SK-N-SH treated with all-trans-retinoic acid at 6 μM for 48 hours (cell line): ENCODE data around the gene PEX16.
A peak's percentile ranks its signal among the peaks of the same experiment; 100 is the strongest.
"Not testable (repeated sequence)": the region's sequence is repeated elsewhere in the genome, so short reads cannot be mapped to it uniquely, and the experiment has no call there.

ENCODE experiments used
- ATAC-seq: fragments of 200-7000 bp; cut with Tn5 transposase; 3 replicates; pipeline ENCODE4 v1.9.1; 2020; ENCODE audit warnings: mild to moderate bottlenecking, moderate library complexity
- ARNTL ChIP-seq: fragments of 450-650 bp; formaldehyde crosslinking; IDR thresholded peaks from 2 replicates; pipeline ENCODE4 v1.5.0; 2020; ENCODE audit warnings: low read depth, mild to moderate bottlenecking, moderate library complexity, borderline replicate concordance
- BACH2 ChIP-seq: fragments of 250-450 bp; sonication (Bioruptor Pico); IDR thresholded peaks from 2 replicates; pipeline ENCODE4 v1.9.0; 2021; ENCODE audit warnings: mild to moderate bottlenecking, borderline replicate concordance
- CSDC2 ChIP-seq: fragments of 250-450 bp; sonication (Bioruptor Pico); IDR thresholded peaks from 2 replicates; pipeline ENCODE4 v1.5.0; 2020; ENCODE audit warnings: mild to moderate bottlenecking, moderate library complexity
- ESRRG ChIP-seq: fragments of 250-450 bp; sonication (Bioruptor Pico); IDR thresholded peaks from 2 replicates; pipeline ENCODE4 v1.6.1; 2021; ENCODE audit warnings: mild to moderate bottlenecking
- GLIS3 ChIP-seq: fragments of 250-450 bp; sonication (Bioruptor Pico); IDR thresholded peaks from 2 replicates; pipeline ENCODE4 v1.5.0; 2020; ENCODE audit warnings: mild to moderate bottlenecking, moderate library complexity
- ISL1 ChIP-seq: fragments of 250-450 bp; sonication (Bioruptor Pico); IDR thresholded peaks from 2 replicates; pipeline ENCODE4 v2.1.2; 2022; ENCODE audit warnings: mild to moderate bottlenecking, moderate library complexity
- OSR1 ChIP-seq: fragments of 250-450 bp; sonication (Bioruptor Pico); IDR thresholded peaks from 2 replicates; pipeline ENCODE4 v1.8.0; 2022; ENCODE audit warnings: moderate library complexity, mild to moderate bottlenecking, inconsistent platforms
- PPARA ChIP-seq: fragments of 250-450 bp; sonication (Bioruptor Pico); IDR thresholded peaks from 2 replicates; pipeline ENCODE4 v1.5.0; 2020; ENCODE audit warnings: mild to moderate bottlenecking, borderline replicate concordance
- RARB ChIP-seq: fragments of 250-450 bp; sonication (Bioruptor Pico); IDR thresholded peaks from 2 replicates; pipeline ENCODE4 v1.8.0; 2021; ENCODE audit warnings: mild to moderate bottlenecking, moderate library complexity
- SNAI2 ChIP-seq: fragments of 250-450 bp; sonication (Bioruptor Pico); IDR thresholded peaks from 2 replicates; pipeline ENCODE4 v1.5.0; 2020; ENCODE audit warnings: mild to moderate bottlenecking, moderate library complexity
- TCF4 ChIP-seq: fragments of 250-450 bp; sonication (Bioruptor Pico); IDR thresholded peaks from 2 replicates; pipeline ENCODE4 v1.8.0; 2021; ENCODE audit warnings: mild to moderate bottlenecking, moderate library complexity, borderline replicate concordance
- ZC3H10 ChIP-seq: fragments of 250-450 bp; sonication (Bioruptor Pico); IDR thresholded peaks from 2 replicates; pipeline ENCODE4 v1.5.1; 2021; ENCODE audit warnings: mild to moderate bottlenecking, moderate library complexity
- ZFP3 ChIP-seq: fragments of 250-450 bp; sonication (Bioruptor Pico); IDR thresholded peaks from 2 replicates; pipeline ENCODE4 v1.5.0; 2020; ENCODE audit warnings: mild to moderate bottlenecking, moderate library complexity
- ZFP30 ChIP-seq: fragments of 450-650 bp; formaldehyde crosslinking; IDR thresholded peaks from 2 replicates; pipeline ENCODE4 v1.5.0; 2022; ENCODE audit warnings: mild to moderate bottlenecking, moderate library complexity
- ZNF565 ChIP-seq: fragments of 450-650 bp; formaldehyde crosslinking; conservative IDR thresholded peaks from 2 replicates; pipeline ENCODE4 v1.5.0; 2020; ENCODE audit warnings: low read depth, mild to moderate bottlenecking, moderate library complexity
- ZNF70 ChIP-seq: fragments of 450-650 bp; formaldehyde crosslinking; IDR thresholded peaks from 2 replicates; pipeline ENCODE4 v1.5.0; 2020; ENCODE audit warnings: mild to moderate bottlenecking, moderate library complexity
- ZNF8 ChIP-seq: fragments of 450-650 bp; formaldehyde crosslinking; IDR thresholded peaks from 2 replicates; pipeline ENCODE4 v1.5.0; 2020; ENCODE audit warnings: mild to moderate bottlenecking, moderate library complexity
- TF ChIP-seq, protein P1 (sequence below): fragments of 250-450 bp; sonication (Bioruptor Pico); IDR thresholded peaks from 2 replicates; pipeline ENCODE4 v1.5.1; 2021; ENCODE audit warnings: mild to moderate bottlenecking, moderate library complexity
- TF ChIP-seq, protein P2 (sequence below): fragments of 250-450 bp; sonication (Bioruptor Pico); IDR thresholded peaks from 2 replicates; pipeline ENCODE4 v1.5.1; 2020; ENCODE audit warnings: low read depth, mild to moderate bottlenecking, moderate library complexity
- TF ChIP-seq, protein P3 (sequence below): fragments of 250-450 bp; sonication (Bioruptor Pico); IDR thresholded peaks from 2 replicates; pipeline ENCODE4 v1.8.0; 2020; ENCODE audit warnings: mild to moderate bottlenecking, moderate library complexity, borderline replicate concordance

The PEX16 gene

GRCh38 chr11:45909594-45910475, 7.8 kb downstream of the PEX16 start:
- ATAC-seq: no peak
- no peak for TF ChIP-seq TCF4 (CRISPR knock-in tag)
- no peak for TF ChIP-seq BACH2 (CRISPR knock-in tag)
- TF ChIP-seq PPARA (CRISPR knock-in tag): no peak
- TF ChIP-seq ESRRG (CRISPR knock-in tag): no peak
- TF ChIP-seq SNAI2 (CRISPR knock-in tag): no peak
- TF ChIP-seq ISL1 (CRISPR knock-in tag): no peak
- no peak for TF ChIP-seq ZNF8
- no peak for TF ChIP-seq GLIS3
- no peak for TF ChIP-seq ZFP3 (CRISPR knock-in tag)
- no peak for TF ChIP-seq OSR1 (CRISPR knock-in tag)
- no peak for TF ChIP-seq CSDC2 (CRISPR knock-in tag)
- TF ChIP-seq ZFP30 (CRISPR knock-in tag): no peak
- TF ChIP-seq ZNF565 (CRISPR knock-in tag): no peak
- TF ChIP-seq, protein P1, sequence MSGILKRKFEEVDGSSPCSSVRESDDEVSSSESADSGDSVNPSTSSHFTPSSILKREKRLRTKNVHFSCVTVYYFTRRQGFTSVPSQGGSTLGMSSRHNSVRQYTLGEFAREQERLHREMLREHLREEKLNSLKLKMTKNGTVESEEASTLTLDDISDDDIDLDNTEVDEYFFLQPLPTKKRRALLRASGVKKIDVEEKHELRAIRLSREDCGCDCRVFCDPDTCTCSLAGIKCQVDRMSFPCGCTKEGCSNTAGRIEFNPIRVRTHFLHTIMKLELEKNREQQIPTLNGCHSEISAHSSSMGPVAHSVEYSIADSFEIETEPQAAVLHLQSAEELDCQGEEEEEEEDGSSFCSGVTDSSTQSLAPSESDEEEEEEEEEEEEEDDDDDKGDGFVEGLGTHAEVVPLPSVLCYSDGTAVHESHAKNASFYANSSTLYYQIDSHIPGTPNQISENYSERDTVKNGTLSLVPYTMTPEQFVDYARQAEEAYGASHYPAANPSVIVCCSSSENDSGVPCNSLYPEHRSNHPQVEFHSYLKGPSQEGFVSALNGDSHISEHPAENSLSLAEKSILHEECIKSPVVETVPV (CRISPR knock-in tag): no peak
- TF ChIP-seq ZC3H10 (CRISPR knock-in tag): no peak
- no peak for TF ChIP-seq RARB

GRCh38 chr11:45907911-45908370, 9.7 kb downstream of the PEX16 start:
- ATAC-seq: peak; percentile 9

GRCh38 chr11:45906965-45907611, 10.6 kb downstream of the PEX16 start, which contains the start of gene FREY1:
FREY1 (minus strand) TSS chr11:45907271; CDS start chr11:45907245, 26 bp downstream.
- peak; percentile 8 for ATAC-seq
- no peak for TF ChIP-seq TCF4 (CRISPR knock-in tag)
- no peak for TF ChIP-seq BACH2 (CRISPR knock-in tag)
- TF ChIP-seq PPARA (CRISPR knock-in tag): no peak
- TF ChIP-seq ARNTL (CRISPR knock-in tag): no peak
- TF ChIP-seq, protein P2, sequence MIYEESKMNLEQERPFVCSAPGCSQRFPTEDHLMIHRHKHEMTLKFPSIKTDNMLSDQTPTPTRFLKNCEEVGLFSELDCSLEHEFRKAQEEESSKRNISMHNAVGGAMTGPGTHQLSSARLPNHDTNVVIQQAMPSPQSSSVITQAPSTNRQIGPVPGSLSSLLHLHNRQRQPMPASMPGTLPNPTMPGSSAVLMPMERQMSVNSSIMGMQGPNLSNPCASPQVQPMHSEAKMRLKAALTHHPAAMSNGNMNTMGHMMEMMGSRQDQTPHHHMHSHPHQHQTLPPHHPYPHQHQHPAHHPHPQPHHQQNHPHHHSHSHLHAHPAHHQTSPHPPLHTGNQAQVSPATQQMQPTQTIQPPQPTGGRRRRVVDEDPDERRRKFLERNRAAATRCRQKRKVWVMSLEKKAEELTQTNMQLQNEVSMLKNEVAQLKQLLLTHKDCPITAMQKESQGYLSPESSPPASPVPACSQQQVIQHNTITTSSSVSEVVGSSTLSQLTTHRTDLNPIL (CRISPR knock-in tag): no peak

More at GRCh38 chr11:45907911-45908370, 9.7 kb downstream of the PEX16 start:
- TF ChIP-seq PPARA (CRISPR knock-in tag) (no peak), OSR1 (CRISPR knock-in tag) (no peak), ESRRG (CRISPR knock-in tag) (no peak), ISL1 (CRISPR knock-in tag) (no peak), ZC3H10 (CRISPR knock-in tag) (no peak)
- TF ChIP-seq, protein P2 (CRISPR knock-in tag): no peak
- TF ChIP-seq, all 23 proteins: peak for 0

DNA sequence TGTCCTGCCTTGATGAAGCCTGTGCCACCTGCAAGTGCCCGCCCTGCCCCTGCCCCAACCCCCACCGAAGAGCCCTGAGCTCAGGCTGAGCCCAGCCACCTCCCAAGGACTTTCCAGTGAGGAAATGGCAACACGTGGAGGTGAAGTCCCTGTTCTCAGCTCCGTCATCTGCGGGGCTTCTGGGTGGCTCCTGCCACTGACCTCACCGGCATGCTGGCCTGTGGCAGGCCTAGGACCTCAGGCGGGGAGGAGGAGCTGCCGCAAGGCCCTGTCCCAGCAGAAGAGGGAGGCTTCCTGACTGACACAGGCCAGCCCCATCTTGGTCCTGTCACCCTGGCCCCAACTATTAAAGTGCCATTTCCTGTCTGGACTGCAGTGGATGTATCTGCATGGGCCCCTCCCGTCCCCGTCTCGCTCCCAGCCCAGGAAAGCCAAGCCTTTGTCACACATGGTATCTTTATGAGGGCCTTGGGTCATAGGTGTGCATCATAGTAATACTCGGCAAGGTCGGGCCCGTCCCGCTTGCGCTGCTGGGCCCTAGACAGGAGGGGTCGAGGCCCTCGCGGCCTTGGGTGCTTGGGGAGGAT, 11.5 kb downstream of the PEX16 start:
- peak; percentile 3; the same call in 2 of the 3 replicates for ATAC-seq
- TF ChIP-seq GLIS3: no peak
- TF ChIP-seq BACH2 (CRISPR knock-in tag): no peak
- no peak for TF ChIP-seq ZNF70 (CRISPR knock-in tag)
- no peak for TF ChIP-seq ARNTL (CRISPR knock-in tag)
- TF ChIP-seq, protein P3, sequence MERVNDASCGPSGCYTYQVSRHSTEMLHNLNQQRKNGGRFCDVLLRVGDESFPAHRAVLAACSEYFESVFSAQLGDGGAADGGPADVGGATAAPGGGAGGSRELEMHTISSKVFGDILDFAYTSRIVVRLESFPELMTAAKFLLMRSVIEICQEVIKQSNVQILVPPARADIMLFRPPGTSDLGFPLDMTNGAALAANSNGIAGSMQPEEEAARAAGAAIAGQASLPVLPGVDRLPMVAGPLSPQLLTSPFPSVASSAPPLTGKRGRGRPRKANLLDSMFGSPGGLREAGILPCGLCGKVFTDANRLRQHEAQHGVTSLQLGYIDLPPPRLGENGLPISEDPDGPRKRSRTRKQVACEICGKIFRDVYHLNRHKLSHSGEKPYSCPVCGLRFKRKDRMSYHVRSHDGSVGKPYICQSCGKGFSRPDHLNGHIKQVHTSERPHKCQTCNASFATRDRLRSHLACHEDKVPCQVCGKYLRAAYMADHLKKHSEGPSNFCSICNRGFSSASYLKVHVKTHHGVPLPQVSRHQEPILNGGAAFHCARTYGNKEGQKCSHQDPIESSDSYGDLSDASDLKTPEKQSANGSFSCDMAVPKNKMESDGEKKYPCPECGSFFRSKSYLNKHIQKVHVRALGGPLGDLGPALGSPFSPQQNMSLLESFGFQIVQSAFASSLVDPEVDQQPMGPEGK: no peak

GRCh38 chr11:45905576-45905975, 12.1 kb downstream of the PEX16 start:
- not testable (repeated sequence) for ATAC-seq
